ENCODE results near the gene CDKAL1. TPM values are rescaled to one million over a fixed set of nuclear protein-coding genes. Genes with fewer than 3 reads are reported as not detected.

Gene CDKAL1
- polyA plus RNA-seq, 2 of the 4 experiments (the other 2 are of a cell fraction), result 4.7 to 8.3 TPM

DNA sequence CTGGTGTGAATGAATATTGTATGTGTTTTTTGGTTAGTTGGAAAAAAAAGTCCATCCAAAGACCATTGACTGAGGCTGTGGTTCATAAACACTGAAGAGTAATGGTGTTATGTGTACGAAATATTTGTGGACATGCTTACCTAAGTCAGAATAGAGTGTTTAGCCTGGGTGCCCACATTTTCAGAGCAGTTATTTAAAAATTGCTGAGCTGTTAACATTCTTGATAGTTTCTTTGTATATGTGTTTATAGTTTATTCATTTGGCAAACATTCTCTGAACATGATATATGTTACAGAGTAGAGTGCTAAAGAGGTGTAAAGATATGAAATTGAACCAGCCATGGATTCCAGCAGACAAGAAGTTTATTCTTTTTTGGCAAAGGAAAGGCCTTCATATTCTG lies 20.6 kb downstream of the CDKAL1 start:
- H3K4me2 ChIP-seq, result no peak overlapping the region
- no peak for TF ChIP-seq HOXB13 (CRISPR knock-in tag; IDR thresholded peaks at IDR 0.05; ENCODE audit: low read depth)
- TF ChIP-seq MAFK (IDR thresholded peaks at IDR 0.05; ENCODE audit: partially characterized antibody), result peak; percentile 65
- TF ChIP-seq CBX2 (IDR thresholded peaks at IDR 0.05; ENCODE audit: borderline replicate concordance, low read depth), result no peak
- ChIA-PET CTCF (interaction anchor here (0.6 to 1.0 kb wide), 2 partner anchors 9 to 1035 kb away, joined by 3 read pairs; no protein-coding TSS in a partner anchor), POLR2A (no interaction called here)
- no peaks in the 10 kb centered on the region for H3K9me3 ChIP-seq
- H3K4me3 ChIP-seq, result no peak overlapping the region
- DNase-seq (ENCODE audit: low read depth in 1 of 2, low spot score in 1 of 2) (no peak), FAIRE-seq (no peak), ATAC-seq (no peak)
- no peak overlapping the region for H3K27ac ChIP-seq
- 81% methylated on average over 1 of the region's 1 CpG for WGBS (ENCODE audit: missing lambda C conversion rate)
- no peaks in the 10 kb centered on the region; the same call in 1 of the 3 replicates for H3K4me1 ChIP-seq

DNA sequence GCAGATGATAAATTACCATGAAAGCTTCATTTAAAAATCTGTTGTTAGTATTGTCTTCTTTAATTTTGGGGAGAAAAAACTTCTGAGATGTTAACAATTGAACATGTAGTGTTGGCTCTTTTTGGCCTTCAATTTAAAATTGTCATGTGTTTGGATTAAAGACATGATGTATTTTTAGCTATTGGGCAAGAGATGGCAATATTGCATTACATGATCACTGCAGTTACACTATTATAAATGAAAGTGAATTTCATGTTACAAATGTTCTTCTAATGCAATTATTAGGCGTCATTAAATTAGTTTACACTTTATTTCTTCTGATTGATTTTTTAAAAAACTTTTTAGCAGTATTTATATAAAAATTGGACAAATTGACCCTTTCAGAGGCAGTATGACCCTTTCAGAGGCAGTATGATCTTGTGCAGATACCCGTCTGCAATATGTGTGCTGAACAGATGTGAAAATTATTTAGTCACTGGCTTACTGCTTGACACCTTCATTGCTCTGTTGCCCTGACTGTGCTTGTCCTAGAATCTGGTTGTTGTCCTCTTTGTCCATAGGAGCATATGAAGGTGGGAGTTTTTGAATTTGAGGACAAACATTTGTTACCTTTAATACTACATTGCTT lies 25.8 kb downstream of the CDKAL1 start:
- FAIRE-seq, result no peak
- 72% methylated on average over 2 of the region's 2 CpGs for WGBS (ENCODE audit: missing lambda C conversion rate)
- ChIA-PET POLR2A (no interaction called here), CTCF (interaction anchor here (1.0 to 2.3 kb wide), 3 partner anchors 9 to 1030 kb away, joined by 3 to 7 read pairs (median 3); no protein-coding TSS in a partner anchor)
- H3K27ac ChIP-seq, result no peak overlapping the region
- H3K4me2 ChIP-seq, result no peak overlapping the region
- no peak overlapping the region for H3K4me3 ChIP-seq
- H3K4me1 ChIP-seq, result peaks cover 11% of the 10 kb centered on the region
- H3K9me3 ChIP-seq, result no peaks in the 10 kb centered on the region
- ATAC-seq, result no peak
- no peak for TF ChIP-seq ESRRA (IDR thresholded peaks at IDR 0.05; ENCODE audit: borderline replicate concordance, low read length)
- TF ChIP-seq REST (IDR thresholded peaks at IDR 0.05), result no peak
- no peak for TF ChIP-seq EP300 (IDR thresholded peaks at IDR 0.05)
- TF ChIP-seq FOXS1 (CRISPR knock-in tag; IDR thresholded peaks at IDR 0.05), result no peak
- TF ChIP-seq NR3C1 (IDR thresholded peaks at IDR 0.05), result no peak
- TF ChIP-seq, protein P1, sequence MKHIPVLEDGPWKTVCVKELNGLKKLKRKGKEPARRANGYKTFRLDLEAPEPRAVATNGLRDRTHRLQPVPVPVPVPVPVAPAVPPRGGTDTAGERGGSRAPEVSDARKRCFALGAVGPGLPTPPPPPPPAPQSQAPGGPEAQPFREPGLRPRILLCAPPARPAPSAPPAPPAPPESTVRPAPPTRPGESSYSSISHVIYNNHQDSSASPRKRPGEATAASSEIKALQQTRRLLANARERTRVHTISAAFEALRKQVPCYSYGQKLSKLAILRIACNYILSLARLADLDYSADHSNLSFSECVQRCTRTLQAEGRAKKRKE (CRISPR knock-in tag; IDR thresholded peaks at IDR 0.05; ENCODE audit: low read depth), result no peak
- no peak for TF ChIP-seq RCOR1 (IDR thresholded peaks at IDR 0.05; ENCODE audit: low read depth, low read length)
- no peak for TF ChIP-seq SMC3 (IDR thresholded peaks at IDR 0.05)
- no peak for TF ChIP-seq SREBF2 (IDR thresholded peaks at IDR 0.05)
- no peak for TF ChIP-seq HMGXB4 (CRISPR knock-in tag; IDR thresholded peaks at IDR 0.05; ENCODE audit: borderline replicate concordance)
- no peak for TF ChIP-seq HES2 (IDR thresholded peaks at IDR 0.05)
- TF ChIP-seq HOXB13 (CRISPR knock-in tag; IDR thresholded peaks at IDR 0.05; ENCODE audit: low read depth), result no peak
- no peak for TF ChIP-seq CEBPB (IDR thresholded peaks at IDR 0.05)
- peak in 1 of 2 experiments; percentile 34; a peak in 2 of 5 replicates for TF ChIP-seq RAD21 (conservative IDR thresholded peaks at IDR 0.05 in 1 of 2, IDR thresholded peaks at IDR 0.05 in 1 of 2)
- no peak for TF ChIP-seq TFCP2L1 (CRISPR knock-in tag; IDR thresholded peaks at IDR 0.05)
- TF ChIP-seq CTCF (IDR thresholded peaks at IDR 0.05), result peak; percentile 23; the same call in 1 of the 3 replicates
- no peak for TF ChIP-seq MYC (IDR thresholded peaks at IDR 0.05; ENCODE audit: borderline replicate concordance, low read length)
- no peak for DNase-seq (ENCODE audit: low read depth in 1 of 2, low spot score in 1 of 2)
